WTC11 (cell line): Measurements from ENCODE around the gene SPATA9.

Experiments used
- CREM ChIP-seq: sonication (generic); formaldehyde crosslinking; IDR thresholded peaks from 2 replicates; pipeline ENCODE4 v1.8.1; 2022; ENCODE audit warnings: mild to moderate bottlenecking, missing genetic modification reagents, moderate library complexity
- CTCF ChIP-seq: fragments of 200-600 bp; IDR thresholded peaks from 2 replicates; pipeline ENCODE4 v1.8.0; 2022; ENCODE audit warnings: antibody characterized with exemption
- GABPB1 ChIP-seq: sonication (generic); formaldehyde crosslinking; IDR thresholded peaks from 2 replicates; pipeline ENCODE4 v1.8.1; 2023; ENCODE audit warnings: mild to moderate bottlenecking, missing genetic modification reagents
- HMGA2 ChIP-seq: fragments of 250-450 bp; sonication (Bioruptor Pico); IDR thresholded peaks from 2 replicates; pipeline ENCODE4 v1.4.0; 2021; ENCODE audit warnings: mild to moderate bottlenecking, moderate library complexity
- IRF2 ChIP-seq: sonication (generic); formaldehyde crosslinking; IDR thresholded peaks from 2 replicates; pipeline ENCODE4 v1.8.0; 2022; ENCODE audit warnings: low read depth, missing genetic modification reagents, borderline replicate concordance
- NFE2L1 ChIP-seq: sonication (generic); formaldehyde crosslinking; IDR thresholded peaks from 2 replicates; pipeline ENCODE4 v1.8.1; 2023; ENCODE audit warnings: missing genetic modification reagents
- NFYB ChIP-seq: sonication (generic); formaldehyde crosslinking; conservative IDR thresholded peaks from 2 replicates; pipeline ENCODE4 v1.8.0; 2022; ENCODE audit warnings: low read depth, missing genetic modification reagents
- ZBTB21 ChIP-seq: sonication (generic); formaldehyde crosslinking; IDR thresholded peaks from 2 replicates; pipeline ENCODE4 v1.8.1; 2023; ENCODE audit warnings: mild to moderate bottlenecking, missing genetic modification reagents, borderline replicate concordance

GRCh38 chr5:95654196-95654595 is 28.6 kb downstream of the SPATA9 start:
- no peak for TF ChIP-seq HMGA2 (CRISPR knock-in tag)
- TF ChIP-seq CTCF: no peak
- no peak for TF ChIP-seq CREM (CRISPR knock-in tag)
- no peak for TF ChIP-seq NFE2L1 (CRISPR knock-in tag)
- TF ChIP-seq IRF2: no peak
- no peak for TF ChIP-seq NFYB (CRISPR knock-in tag)
- TF ChIP-seq ZBTB21: no peak
- no peak for TF ChIP-seq GABPB1 (CRISPR knock-in tag)
